GM12891 (cell line): Measurements from ENCODE around the gene LRRC43.
A peak's percentile ranks its signal among the peaks of the same experiment; 100 is the strongest.

Source experiments
- DNase-seq: peaks from one replicate; pipeline ENCODE4 v3.0.0; 2011; ENCODE audit warnings: low spot score; ENCODE audit not compliant: insufficient read length
- FAIRE-seq: peaks from 2 replicates; lab custom pipeline; 2011; peaks lifted over from hg19 to GRCh38; lab: Jason Lieb, UNC
- PAX5 ChIP-seq: IDR thresholded peaks from 2 replicates; pipeline ENCODE4 v1.6.1; 2011; ENCODE audit warnings: low read length, moderate library complexity, mild to moderate bottlenecking; ENCODE audit not compliant: insufficient read depth, severe bottlenecking
- POLR2A ChIP-seq: IDR thresholded peaks from 2 replicates; pipeline ENCODE4 v1.6.1; 2011; ENCODE audit warnings: low read depth, low read length, control low read depth
- POLR2AphosphoS5 ChIP-seq: IDR thresholded peaks from 2 replicates; pipeline ENCODE4 v1.6.1; 2011; ENCODE audit warnings: low read depth, low read length, control low read depth
- POU2F2 ChIP-seq: IDR thresholded peaks from 2 replicates; pipeline ENCODE4 v1.6.1; 2011; ENCODE audit warnings: low read depth, mild to moderate bottlenecking, control low read depth, low read length, moderate library complexity
- SPI1 ChIP-seq: IDR thresholded peaks from 2 replicates; pipeline ENCODE4 v1.6.1; 2011; ENCODE audit warnings: low read depth, low read length, control low read depth
- TAF1 ChIP-seq: IDR thresholded peaks from 2 replicates; pipeline ENCODE4 v1.6.1; 2011; ENCODE audit warnings: low read depth, low read length, control low read depth

The LRRC43 gene

DNA sequence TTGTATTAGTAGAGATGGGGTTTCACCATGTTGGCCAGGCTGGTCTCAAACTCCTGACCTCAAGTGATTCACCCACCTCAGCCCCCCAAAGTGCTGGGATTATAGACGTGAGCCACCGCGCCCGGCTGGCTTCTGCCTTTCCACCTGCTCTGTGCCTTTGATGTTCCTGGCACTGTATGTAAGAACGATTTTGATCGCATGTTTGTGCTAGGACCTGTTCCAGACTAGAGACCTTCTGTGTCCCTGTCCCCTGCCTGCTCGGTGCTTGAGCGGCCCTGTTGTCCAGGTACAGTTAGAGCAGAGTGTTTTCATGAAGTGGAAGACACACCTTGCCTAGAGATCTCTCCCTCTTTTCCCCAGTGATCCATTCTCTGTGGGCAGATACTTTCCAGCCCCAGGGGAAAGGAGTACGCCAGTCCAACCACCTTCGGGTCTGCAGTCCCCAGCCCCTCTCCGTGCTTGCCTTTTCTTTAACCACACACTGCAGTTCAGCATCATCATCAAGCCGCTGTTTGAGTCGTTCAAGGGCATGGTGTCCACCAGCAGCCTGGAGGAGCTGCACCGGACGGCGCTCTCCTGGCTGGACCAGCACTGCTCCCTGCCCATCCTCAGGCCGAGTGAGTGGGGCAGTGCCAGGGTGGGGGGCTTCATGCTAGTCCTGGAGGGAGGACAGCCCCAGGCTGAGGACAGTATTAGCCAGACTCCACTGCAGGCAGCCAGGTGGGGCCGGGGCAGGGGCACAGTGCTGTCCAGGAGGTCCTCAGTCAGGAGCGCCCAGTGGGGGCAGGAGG, 42.3 kb upstream of the LRRC43 start:
- FAIRE-seq (no peak), DNase-seq (no peak)
- TF ChIP-seq TAF1 (no peak), POLR2AphosphoS5 (no peak), POLR2A (no peak), SPI1 (no peak), PAX5 (no peak), POU2F2 (no peak)

DNA sequence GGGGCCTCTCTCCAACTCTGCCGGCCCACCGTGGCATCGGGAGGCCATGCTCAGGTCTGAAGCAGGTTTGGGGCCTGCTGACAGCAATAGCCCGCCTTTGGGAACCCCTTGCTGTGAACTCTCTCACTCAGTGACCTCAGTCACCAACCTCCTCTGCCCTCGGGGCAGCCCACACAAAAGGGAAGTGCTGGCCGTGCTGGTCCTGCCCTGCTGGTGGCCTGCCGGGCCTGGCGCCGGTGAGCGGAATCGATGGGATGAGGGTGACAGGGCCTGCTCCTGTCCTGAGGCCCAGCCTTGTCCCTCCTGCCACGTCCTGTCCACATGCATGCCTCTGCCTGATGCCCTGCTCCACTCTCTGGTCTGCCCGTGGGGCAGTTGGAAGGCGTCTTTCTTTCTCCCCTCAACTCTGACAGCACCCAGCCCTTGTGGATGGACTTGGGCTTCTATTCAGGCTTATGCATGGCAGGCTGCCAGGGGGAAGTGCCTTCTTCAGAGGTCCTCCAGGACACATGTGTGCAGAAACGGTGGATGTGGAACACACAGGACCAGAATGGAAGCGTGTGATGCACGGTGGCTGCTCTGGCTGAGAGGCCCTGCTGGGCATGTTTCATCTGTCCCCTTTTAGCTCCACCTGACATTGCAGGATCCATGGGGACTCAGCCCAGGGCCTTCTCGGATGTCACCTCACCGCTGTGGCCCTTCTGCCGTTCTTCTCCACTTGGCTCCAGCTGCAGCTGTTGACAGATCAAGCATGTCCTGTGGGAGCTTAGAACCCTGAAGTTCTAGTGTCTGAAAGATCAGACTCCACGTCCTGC, 40.8 kb upstream of the LRRC43 start:
- FAIRE-seq (no peak), DNase-seq (no peak)
- no peak for TF ChIP-seq POU2F2
- TF ChIP-seq POLR2A: no peak
- TF ChIP-seq SPI1: no peak
- TF ChIP-seq POLR2AphosphoS5: no peak
- no peak for TF ChIP-seq PAX5
- no peak for TF ChIP-seq TAF1

DNA sequence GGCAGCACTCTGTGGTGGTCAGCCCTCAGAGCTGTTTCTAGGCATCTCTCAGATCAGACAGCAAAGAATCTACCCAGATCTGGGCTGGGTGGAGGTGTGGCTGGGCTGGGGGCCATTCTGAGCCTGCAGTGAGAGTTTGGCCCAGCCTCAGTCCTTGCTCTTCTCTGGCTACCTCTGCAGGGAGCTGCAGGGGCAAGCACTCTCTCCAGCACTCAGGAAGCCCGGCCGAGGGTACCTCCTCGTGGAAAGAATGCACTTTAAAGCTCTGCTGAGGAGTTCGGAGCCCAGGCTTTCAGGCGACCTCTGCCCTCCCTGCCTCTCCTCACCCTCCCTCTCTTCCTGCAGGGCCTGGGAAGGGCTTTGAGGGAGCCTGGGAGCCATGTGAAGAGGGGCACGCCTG, 40.1 kb upstream of the LRRC43 start:
- DNase-seq: no peak
- TF ChIP-seq POU2F2: no peak
- no peak for TF ChIP-seq PAX5
- TF ChIP-seq SPI1: no peak
- TF ChIP-seq TAF1: no peak
- TF ChIP-seq POLR2A: no peak
- no peak for TF ChIP-seq POLR2AphosphoS5
- FAIRE-seq: no peak

DNA sequence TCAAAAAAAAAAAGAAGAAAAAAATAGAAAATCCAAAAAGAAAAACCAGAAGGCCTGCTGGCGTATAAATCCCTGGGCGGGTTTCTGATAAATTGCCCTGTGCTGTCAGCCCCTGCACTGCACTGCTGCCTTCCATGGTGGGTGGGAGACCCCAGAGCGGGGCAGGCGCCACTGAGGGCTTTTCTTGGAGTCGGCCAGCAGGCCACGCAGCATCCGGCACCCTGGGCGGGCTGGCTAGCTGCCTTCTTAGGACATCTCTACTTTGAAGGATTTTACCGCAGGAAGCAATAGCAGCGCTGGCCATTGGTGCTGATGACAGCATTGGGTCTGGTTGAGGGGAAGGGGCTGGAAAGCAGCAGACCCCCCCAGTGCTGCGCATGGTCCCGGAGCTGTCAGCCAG, 38.0 kb upstream of the LRRC43 start:
- no peak for FAIRE-seq
- TF ChIP-seq SPI1 (no peak), POLR2AphosphoS5 (no peak), POU2F2 (no peak), POLR2A (no peak), TAF1 (no peak), PAX5 (no peak)
- no peak for DNase-seq

DNA sequence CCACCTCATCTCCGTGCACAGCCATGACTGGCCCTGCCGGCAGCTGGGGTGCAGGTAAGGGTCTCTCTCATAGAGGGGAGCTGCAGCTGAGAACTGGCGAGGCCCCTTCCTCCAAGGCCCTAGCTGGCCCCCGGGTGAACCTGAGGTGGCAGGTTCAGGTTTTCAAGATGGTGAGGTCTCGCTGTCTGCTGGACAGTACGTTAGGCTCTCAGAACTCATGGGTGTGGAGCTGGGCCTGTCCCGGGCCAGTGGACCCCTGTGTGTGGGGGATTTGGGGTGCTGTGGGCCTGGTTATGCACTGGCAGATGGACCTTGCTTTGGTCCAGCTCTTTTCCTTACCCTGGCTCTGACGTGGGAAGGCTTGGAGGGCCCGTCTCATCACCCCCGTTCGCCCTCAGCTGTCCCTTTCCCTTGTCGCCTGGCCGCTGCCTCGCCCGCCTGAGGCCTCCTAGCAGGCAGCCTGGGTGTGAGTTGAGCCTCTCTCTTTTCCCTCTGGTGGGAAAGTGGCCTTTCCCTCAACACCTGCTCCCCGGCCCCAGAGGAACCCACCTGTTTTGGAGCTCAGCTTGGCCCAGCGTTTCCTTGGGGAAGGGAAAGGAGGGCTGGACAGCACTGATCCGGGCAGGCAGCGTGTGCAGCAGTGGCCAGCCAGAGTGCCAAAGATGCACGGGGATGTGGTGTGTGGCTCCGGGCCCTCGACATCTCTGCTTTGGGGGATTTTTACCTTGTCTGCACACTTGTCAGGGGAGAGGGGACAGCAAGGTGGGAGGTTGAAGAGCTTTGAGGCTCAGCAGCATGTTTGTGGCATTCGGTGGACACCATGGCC, 37.2 kb upstream of the LRRC43 start:
- FAIRE-seq (no peak), DNase-seq (no peak)
- TF ChIP-seq POU2F2: no peak
- TF ChIP-seq POLR2A: no peak
- no peak for TF ChIP-seq POLR2AphosphoS5
- no peak for TF ChIP-seq TAF1
- TF ChIP-seq PAX5: no peak
- TF ChIP-seq SPI1: no peak

DNA sequence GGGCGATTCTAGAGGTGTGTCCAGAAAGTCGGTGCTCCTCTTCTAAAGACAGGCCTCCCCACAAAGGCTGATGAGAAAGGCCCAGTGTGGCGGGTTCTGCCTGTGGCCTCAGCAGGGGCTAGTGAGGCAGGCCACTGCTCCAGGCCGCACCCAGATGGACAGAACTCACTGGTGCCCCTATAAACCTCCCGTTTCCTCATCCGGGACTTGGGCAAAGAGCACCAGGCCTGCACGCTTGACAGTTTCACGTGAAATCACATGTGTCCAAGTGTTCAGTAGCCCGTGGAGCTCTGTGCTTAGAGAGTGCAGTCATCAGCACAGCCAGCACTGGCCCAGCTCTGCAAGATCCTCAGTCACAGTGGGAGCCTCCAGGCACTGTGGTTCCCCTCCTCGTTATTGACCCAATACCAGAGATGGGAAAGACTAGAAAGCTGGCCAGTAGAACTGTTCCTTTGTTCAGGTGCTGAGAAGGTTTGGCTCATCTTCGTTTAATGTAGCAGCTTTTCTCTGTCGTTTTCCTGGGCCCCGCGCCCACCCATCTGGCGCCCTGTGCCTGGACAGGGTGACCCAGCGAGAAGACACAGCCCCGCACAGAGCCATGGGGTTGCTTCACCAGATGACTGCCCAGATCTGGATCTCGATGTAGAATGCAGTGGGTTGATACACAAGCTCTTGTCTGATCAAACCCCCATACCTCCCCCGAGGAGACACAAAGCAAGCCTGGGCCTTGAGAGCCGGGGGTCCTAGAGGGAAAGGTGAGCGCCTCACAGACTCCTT, 35.2 kb upstream of the LRRC43 start:
- FAIRE-seq: no peak
- TF ChIP-seq POLR2A: no peak
- TF ChIP-seq TAF1: no peak
- TF ChIP-seq POLR2AphosphoS5: no peak
- TF ChIP-seq POU2F2: no peak
- TF ChIP-seq PAX5: no peak
- TF ChIP-seq SPI1: no peak
- DNase-seq: peak; percentile 13

DNA sequence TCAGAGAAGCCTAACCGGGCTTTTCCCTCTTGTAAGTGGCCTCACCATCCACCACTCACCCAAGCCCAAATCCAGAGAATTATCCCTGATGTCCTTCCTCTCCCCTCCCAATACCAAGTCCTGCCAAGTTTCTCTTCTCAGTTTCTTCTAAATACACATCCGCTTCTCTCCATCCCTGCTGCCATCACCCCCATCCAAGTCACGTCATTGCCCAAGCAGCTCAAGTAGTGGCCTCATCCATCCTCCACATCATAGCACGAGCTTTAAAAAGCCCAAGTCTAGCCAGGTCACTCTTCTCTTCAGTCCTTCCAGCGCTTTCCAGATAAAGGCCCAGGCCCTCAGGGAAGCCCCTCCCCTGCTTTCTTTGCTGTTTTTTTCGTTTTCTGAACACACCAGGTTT, 34.3 kb upstream of the LRRC43 start:
- TF ChIP-seq POLR2A: no peak
- TF ChIP-seq TAF1: no peak
- no peak for TF ChIP-seq POLR2AphosphoS5
- no peak for TF ChIP-seq POU2F2
- TF ChIP-seq SPI1: no peak
- no peak for TF ChIP-seq PAX5
- FAIRE-seq (no peak), DNase-seq (no peak)

DNA sequence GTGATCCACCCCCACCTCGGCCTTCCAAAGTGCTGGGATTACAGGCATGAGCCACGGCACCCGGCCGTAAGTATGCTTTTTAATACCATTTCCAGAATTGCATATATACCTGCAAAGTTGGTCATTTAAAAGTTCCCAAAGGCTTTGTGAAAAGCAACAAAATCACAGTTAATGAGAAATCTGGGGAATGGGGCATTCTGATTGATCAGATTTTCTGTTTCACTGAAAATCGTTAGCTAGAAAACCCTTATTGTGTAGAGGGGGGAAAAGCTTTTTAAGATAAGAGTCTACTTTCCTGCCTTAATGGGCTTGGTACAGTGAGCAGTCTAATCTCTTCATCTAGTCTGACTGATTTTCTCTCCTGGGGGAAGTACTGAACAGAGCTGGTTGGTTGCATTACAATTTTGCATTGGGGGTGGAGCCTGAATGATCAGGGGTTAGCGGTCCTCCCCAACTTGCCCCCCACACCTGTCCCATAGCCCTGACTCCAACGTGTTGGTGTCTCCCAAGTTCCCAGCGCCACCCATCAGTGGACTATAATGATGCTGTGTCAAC, 32.7 kb upstream of the LRRC43 start:
- no peak for FAIRE-seq
- no peak for DNase-seq
- no peak for TF ChIP-seq SPI1
- no peak for TF ChIP-seq PAX5
- TF ChIP-seq TAF1: no peak
- TF ChIP-seq POU2F2: no peak
- no peak for TF ChIP-seq POLR2AphosphoS5
- TF ChIP-seq POLR2A: no peak

DNA sequence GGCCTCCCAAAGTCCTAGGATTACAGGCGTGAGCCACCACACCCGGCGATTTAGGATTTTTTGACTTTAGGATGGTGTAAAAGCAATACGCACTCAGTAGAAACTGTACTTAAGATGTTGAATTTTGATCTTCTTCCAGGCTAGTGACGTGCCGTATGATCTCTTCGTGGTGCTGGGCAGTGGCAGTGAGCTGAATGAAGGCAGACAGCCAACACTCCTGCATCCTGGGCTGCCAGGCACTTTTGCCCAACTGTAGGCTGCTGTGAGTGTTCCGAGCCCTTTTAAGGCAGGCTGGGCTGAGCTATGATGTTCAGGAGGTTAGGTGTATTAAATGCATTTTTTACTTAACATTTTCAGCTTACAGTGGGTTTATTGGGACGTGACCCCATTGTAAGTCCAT, 30.2 kb upstream of the LRRC43 start:
- no peak for FAIRE-seq

More for the DNA sequence above, 30.2 kb upstream of the LRRC43 start:
- no peak for TF ChIP-seq PAX5
- TF ChIP-seq POLR2A: no peak
- TF ChIP-seq TAF1: no peak
- no peak for TF ChIP-seq SPI1
- no peak for TF ChIP-seq POU2F2
- no peak for TF ChIP-seq POLR2AphosphoS5
- DNase-seq: no peak
